Panc1 (cell line): ENCODE data around the gene TBX2. TPM values are rescaled to one million over a fixed set of nuclear protein-coding genes. Genes with fewer than 3 reads are reported as not detected.

Experiments used
- ATAC-seq: fragments of 200-7000 bp; cut with Tn5 transposase; 2 replicates; pipeline ENCODE4 v1.9.1; 2020; ENCODE audit warnings: mild to moderate bottlenecking, moderate library complexity
- BruUV-seq: library from RNA; stranded (reverse); fragments of 400-500 nt; replicated peaks from 2 replicates; lab custom pipeline; 2021; lab: Mats Ljungman, UMichigan
- CTCF ChIA-PET: fragments of 300-600 bp; sonication (Branson Sonifier 250); formaldehyde crosslinking; loops from one replicate; lab custom pipeline; 2022; ENCODE audit warnings: antibody characterized with exemption; lab: Charles Lee
- POLR2A ChIA-PET: fragments of 300-600 bp; sonication (Branson Sonifier 250); formaldehyde crosslinking; loops from one replicate; lab custom pipeline; 2022; ENCODE audit warnings: antibody characterized with exemption; lab: Charles Lee
- DNase-seq: peaks from one replicate; pipeline ENCODE4 v3.0.0-alpha.2; 2010; ENCODE audit warnings: low read depth, low spot score
- H3K27ac ChIP-seq: 2 replicates; pipeline ENCODE4 v1.5.1; 2011; ENCODE audit warnings: mild to moderate bottlenecking, low read length, inconsistent platforms
- H3K27me3 ChIP-seq: fragments of 200-500 bp; sonication (Bioruptor generic); 2 replicates; pipeline ENCODE4 v1.6.0; 2014; ENCODE audit warnings: low read length, inconsistent platforms; ENCODE audit not compliant: control insufficient read depth, insufficient read depth
- H3K36me3 ChIP-seq: fragments of 200-500 bp; sonication (Bioruptor generic); 2 replicates; pipeline ENCODE4 v1.5.1; 2014; ENCODE audit warnings: inconsistent platforms, mild to moderate bottlenecking, low read length, moderate library complexity; ENCODE audit not compliant: control insufficient read depth, insufficient read depth
- H3K4me1 ChIP-seq: 2 replicates; pipeline ENCODE4 v1.5.1; 2011; ENCODE audit warnings: inconsistent platforms, mild to moderate bottlenecking, low read length, moderate library complexity; ENCODE audit not compliant: control insufficient read depth, insufficient read depth
- H3K4me3 ChIP-seq, 2 experiments: 2 replicates each; pipeline ENCODE4 v1.5.1; 2011 to 2012; ENCODE audit warnings: low read depth in 2 of 2, low read length in 2 of 2, mild to moderate bottlenecking in 2 of 2, inconsistent platforms in 1 of 2, moderate library complexity in 1 of 2
- H3K9me3 ChIP-seq: fragments of 200-500 bp; sonication (Bioruptor generic); 2 replicates; pipeline ENCODE4 v1.5.1; 2014; ENCODE audit warnings: low read depth, mild to moderate bottlenecking, inconsistent platforms, low read length, moderate library complexity; ENCODE audit not compliant: control insufficient read depth, insufficient read depth
- POLR2AphosphoS5 ChIP-seq: IDR thresholded peaks from 2 replicates; pipeline ENCODE4 v1.6.1; 2012; ENCODE audit warnings: mild to moderate bottlenecking, low read depth, low read length, moderate library complexity
- SIN3A ChIP-seq: IDR thresholded peaks from 2 replicates; pipeline ENCODE4 v1.6.1; 2012; ENCODE audit warnings: low read depth, mild to moderate bottlenecking, low read length, moderate library complexity, borderline replicate concordance; ENCODE audit not compliant: insufficient read depth
- TCF7L2 ChIP-seq: IDR thresholded peaks from 2 replicates; pipeline ENCODE4 v1.6.1; 2011; ENCODE audit warnings: mild to moderate bottlenecking, low read depth, low read length, inconsistent platforms
- in situ Hi-C: cut with HindIII; loops from 2 replicates; pipeline ENCODE4 v1.10.0; 2016; ENCODE audit warnings: low sequenced_read_pairs, low pct_unique_long_range_greater_than_20kb
- intact Hi-C: fragments of 100-400 bp; cut with micrococcal nuclease; formaldehyde crosslinking; loops from one replicate; pipeline ENCODE4 v1.10.0; 2022; ENCODE audit not compliant: unreplicated experiment
- total RNA-seq: library from RNA; stranded (reverse); gene quantifications from one replicate; pipeline ENCODE4 v1.2.1, GENCODE V29; 2021; ENCODE audit not compliant: unreplicated experiment
- TF ChIP-seq, protein P1 (sequence below): fragments of 450-650 bp; IDR thresholded peaks from 2 replicates; pipeline ENCODE4 v1.5.1; 2017; ENCODE audit warnings: mild to moderate bottlenecking
- TF ChIP-seq, protein P2 (sequence below), 2 experiments: IDR thresholded peaks; 2 replicates each; pipeline ENCODE4 v1.6.1; 2011 to 2012; ENCODE audit warnings: low read depth in 2 of 2, control low read depth in 1 of 2, low read length in 1 of 2, mild to moderate bottlenecking in 1 of 2, moderate library complexity in 1 of 2; ENCODE audit not compliant: insufficient read depth in 1 of 2

Gene TBX2
- total RNA-seq, 1 experiment from 2014 or later = 35.6 TPM

DNA sequence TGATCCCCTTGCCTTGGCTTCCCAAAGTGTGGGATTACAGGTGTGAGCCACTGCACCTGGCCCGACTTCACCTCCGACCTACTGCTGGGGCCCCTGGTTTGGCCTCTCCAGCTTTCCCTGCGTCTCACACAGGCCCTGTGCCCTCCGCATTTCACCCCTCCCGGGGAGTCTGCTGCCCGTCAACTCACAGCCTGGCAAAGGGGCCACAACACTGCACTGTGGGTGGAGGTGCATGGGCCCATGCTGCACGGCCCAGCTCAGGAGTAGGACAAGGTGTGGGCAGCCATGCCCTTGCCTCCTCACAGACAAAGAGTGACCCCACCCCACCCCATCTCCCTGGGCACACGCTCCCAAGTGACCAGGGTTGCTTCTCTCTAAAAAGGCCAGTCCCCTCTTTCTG lies 12.6 kb upstream of the TBX2 start:
- no peaks in the 10 kb centered on the region for H3K27me3 ChIP-seq
- no peaks in the 10 kb centered on the region for H3K36me3 ChIP-seq
- H3K9me3 ChIP-seq = no peaks in the 10 kb centered on the region
- in situ Hi-C loops (no loop called here), intact Hi-C loops (no loop called here)
- ChIA-PET CTCF (interaction anchor here (0.7 kb wide), 1 partner anchor 21 kb away, joined by 5 read pairs; no protein-coding TSS in a partner anchor), POLR2A (interaction anchor here (0.6 to 0.7 kb wide), 2 partner anchors 63 to 238 kb away, joined by 3 to 15 read pairs; no protein-coding TSS in a partner anchor)
- no TSS peak for BruUV-seq
- DNase-seq = no peak
- no peak overlapping the region; the same call in 1 of the 2 replicates for H3K27ac ChIP-seq
- TF ChIP-seq, protein P1, sequence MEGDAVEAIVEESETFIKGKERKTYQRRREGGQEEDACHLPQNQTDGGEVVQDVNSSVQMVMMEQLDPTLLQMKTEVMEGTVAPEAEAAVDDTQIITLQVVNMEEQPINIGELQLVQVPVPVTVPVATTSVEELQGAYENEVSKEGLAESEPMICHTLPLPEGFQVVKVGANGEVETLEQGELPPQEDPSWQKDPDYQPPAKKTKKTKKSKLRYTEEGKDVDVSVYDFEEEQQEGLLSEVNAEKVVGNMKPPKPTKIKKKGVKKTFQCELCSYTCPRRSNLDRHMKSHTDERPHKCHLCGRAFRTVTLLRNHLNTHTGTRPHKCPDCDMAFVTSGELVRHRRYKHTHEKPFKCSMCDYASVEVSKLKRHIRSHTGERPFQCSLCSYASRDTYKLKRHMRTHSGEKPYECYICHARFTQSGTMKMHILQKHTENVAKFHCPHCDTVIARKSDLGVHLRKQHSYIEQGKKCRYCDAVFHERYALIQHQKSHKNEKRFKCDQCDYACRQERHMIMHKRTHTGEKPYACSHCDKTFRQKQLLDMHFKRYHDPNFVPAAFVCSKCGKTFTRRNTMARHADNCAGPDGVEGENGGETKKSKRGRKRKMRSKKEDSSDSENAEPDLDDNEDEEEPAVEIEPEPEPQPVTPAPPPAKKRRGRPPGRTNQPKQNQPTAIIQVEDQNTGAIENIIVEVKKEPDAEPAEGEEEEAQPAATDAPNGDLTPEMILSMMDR = no peak
- TF ChIP-seq SIN3A (no peak), POLR2AphosphoS5 (no peak), TCF7L2 (no peak)
- TF ChIP-seq, protein P2, sequence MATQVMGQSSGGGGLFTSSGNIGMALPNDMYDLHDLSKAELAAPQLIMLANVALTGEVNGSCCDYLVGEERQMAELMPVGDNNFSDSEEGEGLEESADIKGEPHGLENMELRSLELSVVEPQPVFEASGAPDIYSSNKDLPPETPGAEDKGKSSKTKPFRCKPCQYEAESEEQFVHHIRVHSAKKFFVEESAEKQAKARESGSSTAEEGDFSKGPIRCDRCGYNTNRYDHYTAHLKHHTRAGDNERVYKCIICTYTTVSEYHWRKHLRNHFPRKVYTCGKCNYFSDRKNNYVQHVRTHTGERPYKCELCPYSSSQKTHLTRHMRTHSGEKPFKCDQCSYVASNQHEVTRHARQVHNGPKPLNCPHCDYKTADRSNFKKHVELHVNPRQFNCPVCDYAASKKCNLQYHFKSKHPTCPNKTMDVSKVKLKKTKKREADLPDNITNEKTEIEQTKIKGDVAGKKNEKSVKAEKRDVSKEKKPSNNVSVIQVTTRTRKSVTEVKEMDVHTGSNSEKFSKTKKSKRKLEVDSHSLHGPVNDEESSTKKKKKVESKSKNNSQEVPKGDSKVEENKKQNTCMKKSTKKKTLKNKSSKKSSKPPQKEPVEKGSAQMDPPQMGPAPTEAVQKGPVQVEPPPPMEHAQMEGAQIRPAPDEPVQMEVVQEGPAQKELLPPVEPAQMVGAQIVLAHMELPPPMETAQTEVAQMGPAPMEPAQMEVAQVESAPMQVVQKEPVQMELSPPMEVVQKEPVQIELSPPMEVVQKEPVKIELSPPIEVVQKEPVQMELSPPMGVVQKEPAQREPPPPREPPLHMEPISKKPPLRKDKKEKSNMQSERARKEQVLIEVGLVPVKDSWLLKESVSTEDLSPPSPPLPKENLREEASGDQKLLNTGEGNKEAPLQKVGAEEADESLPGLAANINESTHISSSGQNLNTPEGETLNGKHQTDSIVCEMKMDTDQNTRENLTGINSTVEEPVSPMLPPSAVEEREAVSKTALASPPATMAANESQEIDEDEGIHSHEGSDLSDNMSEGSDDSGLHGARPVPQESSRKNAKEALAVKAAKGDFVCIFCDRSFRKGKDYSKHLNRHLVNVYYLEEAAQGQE (IDR thresholded peaks at IDR 0.05; ENCODE audit: insufficient read depth in 1 of 2, low read depth in 2 of 2, low read length in 1 of 2) = no peak
- no peak overlapping the region for H3K4me3 ChIP-seq
- peaks cover 29% of the 10 kb centered on the region for H3K4me1 ChIP-seq
- ATAC-seq = no peak

DNA sequence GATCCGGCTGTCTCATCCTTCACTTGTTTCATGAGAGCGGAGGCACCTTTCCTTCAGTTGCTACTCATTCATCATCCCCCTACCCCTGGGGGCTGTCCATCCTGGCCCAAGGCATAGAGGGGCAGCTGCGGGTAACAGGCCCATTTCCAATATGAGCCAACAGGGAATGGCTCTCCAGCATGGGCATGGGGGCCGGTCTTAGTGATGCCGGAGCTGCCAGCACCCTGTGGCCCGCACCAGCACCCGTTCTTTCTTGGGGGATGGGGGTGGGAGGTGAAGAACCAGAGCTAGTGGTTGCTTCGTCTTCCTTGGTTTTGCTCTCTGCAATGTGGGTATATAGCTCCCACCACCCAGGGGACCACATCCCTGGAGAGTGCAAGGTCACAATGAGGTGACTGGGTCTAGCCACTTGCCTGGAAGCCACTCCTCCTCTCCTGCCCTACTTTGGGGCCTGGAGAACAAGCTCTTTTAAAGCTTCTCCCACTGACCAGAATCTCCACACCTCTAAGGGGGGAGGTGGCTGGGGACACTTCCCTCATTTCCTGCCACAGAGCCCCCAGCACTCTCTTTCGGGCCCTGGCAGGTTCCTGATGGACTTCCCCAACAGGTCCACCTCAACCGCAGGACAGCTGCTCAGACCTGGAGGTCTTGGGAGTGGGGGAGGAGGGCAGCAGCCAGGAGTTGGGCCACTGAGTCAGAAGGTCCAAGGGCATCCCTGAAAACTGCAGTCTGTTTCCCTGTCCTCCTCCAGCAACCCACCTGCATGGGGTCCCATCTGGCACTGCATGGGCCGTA lies 11.9 kb upstream of the TBX2 start:
- no TSS peak for BruUV-seq
- TF ChIP-seq POLR2AphosphoS5 (no peak), TCF7L2 (no peak), SIN3A (no peak)
- TF ChIP-seq, protein P1 = no peak
- TF ChIP-seq, protein P2 (IDR thresholded peaks at IDR 0.05; ENCODE audit: insufficient read depth in 1 of 2, low read depth in 2 of 2, low read length in 1 of 2) = no peak
- DNase-seq (no peak), ATAC-seq (no peak)
- in situ Hi-C loops = no loop called here
- Histone ChIP-seq H3K27me3 (no peaks in the 10 kb centered on the region), H3K9me3 (no peaks in the 10 kb centered on the region), H3K36me3 (no peaks in the 10 kb centered on the region), H3K4me1 (peaks cover 29% of the 10 kb centered on the region), H3K27ac (no peak overlapping the region; the same call in 1 of the 2 replicates), H3K4me3 (no peak overlapping the region)
- CTCF ChIA-PET = no interaction called here
- POLR2A ChIA-PET = interaction anchor here (0.6 kb wide), 1 partner anchor 64 kb away, joined by 3 read pairs; no protein-coding TSS in a partner anchor
- intact Hi-C loops = no loop called here
